Inferior parietal cortex (tissue), 1 donor: Measurements from ENCODE around the gene PANK4.

Experiments
- DNase-seq: peaks from one replicate; pipeline ENCODE4 v3.0.0-alpha.2; 2016; ENCODE audit errors: extremely low spot score

The PANK4 gene

DNA sequence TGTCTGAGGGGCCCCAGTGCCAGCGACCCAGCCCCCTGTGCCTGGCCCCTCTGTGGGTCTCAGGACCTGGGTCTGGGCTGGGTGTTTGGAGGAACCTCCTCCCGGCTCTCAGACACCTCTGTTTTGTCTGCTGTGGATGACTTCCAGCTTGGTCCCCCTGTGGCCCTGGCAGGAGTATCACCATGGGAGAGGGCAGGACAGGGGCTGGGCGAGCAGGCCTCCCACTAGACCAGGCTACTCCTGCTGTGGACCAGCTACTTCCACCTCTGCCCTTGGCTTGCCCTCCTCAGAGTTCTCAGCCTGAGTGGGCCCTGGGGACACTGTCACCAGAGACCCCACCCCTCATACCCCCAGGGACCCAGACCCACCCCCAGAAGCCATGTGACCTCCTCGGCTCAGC, 28.5 kb downstream of the PANK4 start:
- DNase-seq = no peak

DNA sequence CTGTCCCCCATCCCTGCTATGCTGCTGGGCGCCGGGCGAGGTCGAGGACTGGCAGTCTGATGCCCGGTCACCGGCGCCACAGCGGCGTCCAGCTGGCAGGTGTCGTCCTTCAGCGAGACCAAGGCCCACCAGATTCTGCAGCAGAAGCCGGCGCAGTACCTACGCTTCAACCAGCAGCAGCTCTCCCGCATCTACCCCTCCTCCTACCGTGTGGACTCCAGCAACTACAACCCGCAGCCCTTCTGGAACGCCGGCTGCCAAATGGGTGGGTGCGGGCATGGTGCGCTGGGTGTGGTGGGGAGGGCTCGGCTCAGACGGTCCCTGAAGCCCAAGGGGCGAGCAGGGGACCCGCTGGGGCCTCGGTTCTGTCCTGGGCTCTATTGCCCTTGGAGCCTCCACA, 29.6 kb downstream of the PANK4 start:
- no peak for DNase-seq

DNA sequence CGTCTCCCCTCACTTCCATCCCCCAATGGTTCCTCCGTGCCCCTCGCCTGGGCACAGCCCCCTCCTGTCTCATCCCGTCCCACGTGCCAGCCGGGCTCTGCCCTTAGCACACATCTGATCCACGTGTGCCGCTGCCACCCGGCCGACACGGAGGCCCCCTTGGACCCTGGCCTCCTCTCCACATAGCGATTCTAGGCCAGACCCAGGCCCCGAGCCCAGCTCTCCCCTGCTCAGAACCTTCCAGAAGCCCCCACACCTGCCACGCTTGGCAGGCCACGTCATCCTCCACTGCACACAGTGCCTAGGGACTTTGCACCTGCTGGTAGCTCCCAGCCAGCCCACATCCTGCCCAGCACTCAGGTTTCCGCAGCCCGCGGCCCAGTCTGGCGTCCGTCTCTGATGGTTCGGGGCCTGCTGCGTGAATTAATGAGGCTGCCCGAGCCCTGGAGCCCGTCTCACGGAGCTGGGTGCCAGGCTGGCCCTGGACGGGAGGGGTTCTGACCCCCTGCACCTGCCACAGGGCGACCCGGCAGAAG, 30.2 kb downstream of the PANK4 start:
- no peak for DNase-seq

DNA sequence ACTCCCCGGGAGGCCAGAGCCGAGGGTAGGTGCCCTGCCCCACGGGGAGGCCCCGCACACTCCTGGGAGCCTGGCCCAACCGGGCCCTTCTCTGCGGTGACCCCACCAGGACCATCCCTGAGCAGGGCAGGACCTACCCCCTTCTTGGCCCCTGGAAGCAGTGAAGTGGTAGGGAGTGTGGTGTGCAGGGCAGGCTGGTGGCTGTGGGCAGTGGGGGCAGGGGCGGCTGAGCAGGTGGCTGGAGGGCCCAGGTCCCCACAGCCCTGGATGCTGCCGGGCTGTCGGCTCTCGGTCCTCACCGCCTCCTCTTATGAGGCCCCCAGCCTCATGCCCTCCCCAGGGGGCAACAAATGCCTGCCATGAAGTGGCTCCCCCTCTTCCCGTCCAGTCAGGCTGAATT, 30.9 kb downstream of the PANK4 start:
- no peak for DNase-seq

DNA sequence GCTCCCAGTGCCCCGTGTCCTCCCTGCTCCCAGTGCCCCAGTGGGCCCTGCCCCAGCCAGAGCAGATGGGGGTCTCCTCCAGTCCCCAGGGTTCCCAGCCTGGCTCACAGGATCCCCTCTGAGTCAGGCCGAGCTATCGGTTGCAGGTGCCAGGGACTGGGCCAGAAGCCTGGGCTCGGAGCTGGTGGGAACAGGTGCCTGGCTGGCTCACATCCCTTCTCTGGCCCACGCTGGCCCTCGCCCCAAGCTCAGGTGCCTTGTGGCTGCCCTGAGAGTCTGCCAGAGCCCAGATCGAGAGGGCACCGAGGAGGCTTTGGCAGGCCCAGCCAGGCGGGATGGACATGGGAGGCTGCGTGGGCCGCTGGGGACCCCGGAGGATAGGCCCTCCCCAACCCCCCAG, 31.4 kb downstream of the PANK4 start:
- no peak for DNase-seq

DNA sequence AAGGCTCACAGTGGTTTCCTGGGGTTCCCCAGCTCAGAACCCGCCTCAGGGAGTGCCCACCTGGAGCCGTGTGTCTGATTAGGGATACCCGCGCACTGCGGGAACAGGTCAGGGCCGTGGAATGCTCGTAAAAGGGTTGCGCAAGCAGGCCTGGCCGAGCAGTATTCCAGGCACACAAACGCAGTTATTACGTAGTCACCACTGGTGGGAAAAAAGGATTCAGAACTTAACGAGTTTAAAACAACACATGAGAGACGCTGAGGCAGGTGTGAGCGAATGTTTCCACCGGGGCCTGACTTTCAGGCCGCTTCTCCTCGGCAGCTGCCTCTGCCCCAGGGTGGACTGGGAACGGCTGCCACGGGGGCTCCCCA, 32.1 kb downstream of the PANK4 start:
- DNase-seq = no peak

DNA sequence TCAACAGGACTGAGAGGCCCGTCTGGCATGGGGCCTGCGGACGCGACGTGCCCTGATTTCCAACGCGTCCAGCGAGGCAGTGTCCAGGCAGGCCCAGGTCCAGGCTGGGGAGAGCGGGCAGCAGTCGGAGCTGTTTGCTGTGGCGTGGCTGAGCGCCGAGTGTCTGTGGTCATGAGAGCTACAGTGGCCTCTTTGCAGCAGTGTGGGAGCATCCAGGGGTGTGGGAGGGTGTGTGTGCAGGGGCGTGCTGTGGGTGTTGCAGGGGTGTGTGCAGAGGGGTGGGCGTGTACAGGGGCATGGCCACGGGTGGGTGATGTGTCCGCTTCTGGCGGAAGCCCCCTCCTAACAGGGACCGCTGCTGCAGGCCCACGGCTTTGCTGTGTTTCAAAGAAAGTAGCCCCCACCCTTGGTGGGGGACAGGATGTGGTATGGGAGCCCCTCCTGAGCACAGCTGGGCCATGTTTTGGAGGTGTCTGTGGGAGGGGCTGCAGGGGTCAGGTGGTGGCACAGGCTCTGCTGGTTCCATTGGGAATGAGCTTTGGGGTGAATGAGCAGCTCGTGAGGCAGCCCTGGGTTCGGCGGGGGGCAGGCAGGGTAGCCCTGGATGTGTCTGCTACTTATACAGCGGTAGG, 32.6 kb downstream of the PANK4 start:
- peak; percentile 68 for DNase-seq

DNA sequence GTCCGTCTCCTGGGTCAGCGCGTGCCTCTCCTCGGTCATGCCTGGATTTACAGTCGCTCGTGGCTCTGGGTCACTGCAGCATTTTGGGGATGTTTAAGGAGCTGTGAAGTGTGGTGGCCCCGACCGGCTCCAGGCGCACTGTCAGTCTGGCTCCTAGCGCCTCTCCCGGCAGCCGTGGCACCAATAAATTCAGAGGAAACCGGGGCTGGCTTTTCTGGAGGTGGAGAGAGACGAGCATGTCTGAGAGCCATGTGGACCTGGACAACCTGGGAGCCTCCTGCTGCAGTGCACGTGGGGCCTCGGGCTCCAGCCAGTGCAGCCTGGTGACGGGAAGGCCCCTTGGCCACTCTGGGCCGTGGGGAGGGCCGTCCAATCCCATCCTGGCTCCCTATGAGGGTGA, 33.2 kb downstream of the PANK4 start:
- DNase-seq = no peak

DNA sequence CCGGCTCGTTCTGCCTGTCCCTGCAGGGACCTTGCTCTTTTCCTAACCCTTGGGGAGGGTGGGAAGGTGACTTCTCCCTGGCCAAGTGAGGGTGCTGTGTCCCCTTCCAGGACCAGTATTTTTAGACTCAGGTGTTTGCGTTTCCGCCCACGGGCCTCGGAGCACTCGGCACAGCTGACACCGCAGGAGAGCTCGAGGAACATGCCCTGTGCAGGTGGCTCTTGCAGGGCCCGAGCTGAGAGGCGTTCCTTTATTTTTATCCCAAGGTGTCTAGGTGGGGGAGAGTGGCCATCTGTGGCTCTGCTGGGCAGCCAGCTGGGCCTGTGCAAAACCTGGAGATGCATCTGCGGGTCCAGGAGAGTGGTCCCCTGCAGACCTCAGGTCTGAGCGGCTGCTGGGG, 34.3 kb downstream of the PANK4 start:
- no peak for DNase-seq

DNA sequence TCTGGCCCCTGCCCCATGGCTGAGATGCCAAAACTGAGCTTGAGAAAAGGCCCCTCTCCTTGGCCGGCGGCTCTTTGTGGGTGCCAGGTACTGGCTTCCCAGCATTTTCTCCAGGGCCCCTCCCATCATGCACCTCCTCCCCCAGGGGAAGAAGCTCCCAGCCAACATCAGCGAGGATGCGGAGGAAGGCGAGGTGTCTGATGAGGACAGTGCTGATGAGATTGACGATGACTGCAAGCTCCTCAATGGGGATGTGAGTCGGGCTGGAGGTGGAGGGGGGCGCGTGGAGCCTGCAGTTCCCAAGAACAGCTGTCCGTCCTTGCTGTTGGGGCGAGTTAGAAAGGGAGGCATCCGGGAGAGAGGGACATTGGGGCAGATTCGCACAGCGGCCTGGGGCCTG, 36.8 kb downstream of the PANK4 start:
- DNase-seq = no peak

DNA sequence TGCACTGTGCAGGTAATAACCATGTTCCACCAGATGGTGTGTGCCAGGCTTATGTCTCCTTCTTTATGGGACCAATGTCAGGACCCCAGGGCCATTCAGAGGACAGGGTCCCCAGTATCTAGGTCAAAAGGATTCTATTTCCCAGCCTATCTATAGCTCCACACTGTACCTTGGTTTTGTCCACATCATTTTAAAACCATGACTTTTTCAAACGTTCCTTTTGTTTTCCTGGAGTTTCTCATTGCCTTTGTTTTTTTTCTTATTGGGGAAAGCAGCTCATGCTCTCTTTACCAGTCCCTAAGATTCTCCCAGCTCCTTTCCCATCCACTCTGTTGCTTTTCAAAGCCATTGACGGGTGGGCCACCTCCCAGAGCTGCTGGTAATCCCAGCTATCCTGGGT, 37.7 kb downstream of the PANK4 start:
- DNase-seq = no peak

DNA sequence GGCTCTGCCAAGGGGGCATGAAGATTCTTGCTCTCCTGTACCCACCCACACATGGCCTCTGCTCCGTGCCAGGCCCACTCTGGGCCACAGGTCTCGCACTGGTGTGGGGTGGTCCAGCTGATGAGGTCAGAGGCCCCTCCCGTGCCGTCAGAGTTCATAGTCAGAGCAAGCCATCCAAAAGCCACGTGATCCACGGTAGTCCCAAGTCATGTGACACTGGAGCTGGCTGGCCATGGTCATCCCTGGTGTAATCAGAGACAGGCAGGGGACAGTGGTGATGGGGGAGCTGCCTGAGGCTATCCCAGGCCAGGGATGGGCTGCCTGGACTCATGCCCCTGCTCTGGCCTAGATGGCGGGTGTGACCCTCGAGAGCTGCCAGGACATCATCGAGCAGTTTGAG, 39.8 kb downstream of the PANK4 start:
- DNase-seq = no peak

DNA sequence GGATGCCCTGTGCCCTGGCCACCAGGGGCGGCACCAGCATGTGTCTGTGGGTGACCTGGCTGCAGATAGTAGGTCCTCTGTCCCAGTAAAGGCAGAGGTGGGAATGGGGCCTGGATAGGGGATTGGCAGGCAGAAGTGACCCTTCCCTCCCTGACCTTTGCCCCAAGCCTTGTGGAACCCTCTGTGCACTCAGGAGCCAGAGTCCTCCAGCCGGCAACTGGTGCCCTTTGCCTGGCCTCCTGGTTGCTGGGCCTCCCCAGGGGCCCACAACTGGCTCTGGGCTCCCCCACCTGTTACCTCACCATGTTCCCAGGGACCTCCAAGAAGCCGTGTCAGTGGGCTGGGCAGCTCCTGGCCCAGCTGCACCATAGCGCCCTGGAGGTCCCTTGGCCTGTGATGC, 40.4 kb downstream of the PANK4 start:
- DNase-seq = no peak

DNA sequence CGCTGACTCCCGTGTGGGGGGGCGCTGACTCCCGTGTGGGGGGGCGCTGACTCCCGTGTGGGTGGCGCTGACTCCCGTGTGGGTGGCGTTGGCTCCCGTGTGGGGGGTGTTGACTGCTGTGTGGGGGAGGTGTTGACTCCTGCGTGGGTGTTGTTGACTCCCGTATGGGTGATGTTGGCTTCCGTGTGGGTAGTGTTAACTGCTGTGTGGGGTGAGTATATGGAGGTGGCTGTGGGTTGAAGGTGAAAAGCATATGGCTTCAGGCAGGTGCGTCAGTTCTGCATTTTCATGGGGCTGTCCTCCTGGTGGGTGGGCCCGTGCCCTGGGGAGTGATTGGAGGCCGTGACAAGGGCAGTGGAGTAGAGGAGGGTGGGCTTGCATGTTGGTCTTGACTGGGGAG, 42.4 kb downstream of the PANK4 start:
- DNase-seq = no peak

DNA sequence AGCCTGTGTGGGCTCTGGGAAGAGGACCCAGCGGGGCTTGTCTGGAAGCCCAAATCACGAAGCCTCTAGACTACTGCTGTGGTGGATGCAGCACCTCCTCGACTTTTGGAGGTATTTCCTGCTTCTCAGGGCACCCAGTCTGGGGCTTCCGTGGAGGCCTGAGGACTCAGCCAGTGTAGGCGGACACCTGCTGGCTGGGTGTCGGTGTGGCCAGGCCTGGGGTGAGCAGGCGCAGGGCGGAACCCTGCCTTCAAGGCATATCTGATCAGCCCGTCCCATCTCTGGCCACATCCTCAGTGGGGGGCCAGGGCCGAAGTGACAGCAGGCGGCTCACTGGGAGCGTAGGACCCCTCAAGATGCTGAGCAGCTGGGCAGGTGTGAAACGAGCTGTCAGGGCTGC, 43.4 kb downstream of the PANK4 start:
- DNase-seq = no peak

DNA sequence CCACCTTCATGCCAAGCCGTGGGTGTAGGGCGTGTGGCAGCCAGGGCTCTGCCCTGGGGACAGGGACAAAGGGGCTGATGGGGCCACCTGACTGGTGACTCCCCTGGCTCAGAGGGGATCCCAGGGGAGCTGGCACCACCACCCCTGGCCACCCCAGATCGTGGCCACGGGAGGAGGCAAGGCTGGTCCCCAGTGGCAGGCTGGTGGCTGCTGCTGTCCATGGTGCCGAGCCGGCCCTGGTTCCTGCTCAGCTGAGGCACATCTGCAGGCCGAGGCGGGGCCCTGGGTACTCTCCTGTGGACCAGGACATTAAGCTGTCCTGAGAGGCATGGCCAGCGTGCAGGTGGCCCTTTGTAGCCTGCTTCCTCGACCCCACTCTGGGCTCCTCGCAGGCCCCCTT, 43.8 kb downstream of the PANK4 start:
- DNase-seq = no peak

DNA sequence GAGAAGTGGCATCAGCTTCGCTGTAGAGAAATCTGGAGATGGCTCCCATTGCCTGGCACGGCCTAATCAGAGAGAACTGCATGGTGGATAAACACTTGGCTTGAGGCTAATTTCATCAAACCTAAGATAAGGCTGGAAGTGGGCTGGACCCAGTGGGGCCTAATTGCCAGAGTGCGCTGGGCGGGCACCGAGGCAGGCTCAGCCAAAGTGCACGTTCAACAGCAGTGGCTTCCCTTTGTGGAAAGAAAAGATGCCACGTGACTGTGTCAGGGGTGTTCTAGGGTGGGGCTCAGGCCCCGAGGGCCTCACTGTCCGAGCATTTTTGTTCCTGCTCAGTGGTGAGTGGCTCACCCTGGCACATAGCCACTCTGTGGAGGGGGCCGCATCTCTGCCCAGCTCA, 44.5 kb downstream of the PANK4 start:
- DNase-seq = no peak

DNA sequence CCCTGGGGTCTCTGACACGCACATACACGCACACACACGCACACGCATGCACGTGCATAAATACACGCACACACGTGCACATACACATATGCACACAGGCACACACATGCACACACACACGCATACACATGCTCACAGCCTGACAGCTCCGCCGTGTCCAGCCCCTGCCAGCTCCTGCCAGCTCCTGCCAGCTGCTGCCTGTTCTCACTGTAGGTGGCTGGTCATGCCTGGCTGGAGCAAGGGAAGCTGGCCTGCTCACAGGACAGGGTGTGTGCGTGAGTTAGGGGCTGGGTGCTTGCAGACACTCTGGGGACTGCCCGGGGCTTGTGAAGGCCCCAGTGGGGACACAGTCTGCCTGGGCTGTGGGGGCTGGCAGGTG, 45.4 kb downstream of the PANK4 start:
- DNase-seq = no peak

DNA sequence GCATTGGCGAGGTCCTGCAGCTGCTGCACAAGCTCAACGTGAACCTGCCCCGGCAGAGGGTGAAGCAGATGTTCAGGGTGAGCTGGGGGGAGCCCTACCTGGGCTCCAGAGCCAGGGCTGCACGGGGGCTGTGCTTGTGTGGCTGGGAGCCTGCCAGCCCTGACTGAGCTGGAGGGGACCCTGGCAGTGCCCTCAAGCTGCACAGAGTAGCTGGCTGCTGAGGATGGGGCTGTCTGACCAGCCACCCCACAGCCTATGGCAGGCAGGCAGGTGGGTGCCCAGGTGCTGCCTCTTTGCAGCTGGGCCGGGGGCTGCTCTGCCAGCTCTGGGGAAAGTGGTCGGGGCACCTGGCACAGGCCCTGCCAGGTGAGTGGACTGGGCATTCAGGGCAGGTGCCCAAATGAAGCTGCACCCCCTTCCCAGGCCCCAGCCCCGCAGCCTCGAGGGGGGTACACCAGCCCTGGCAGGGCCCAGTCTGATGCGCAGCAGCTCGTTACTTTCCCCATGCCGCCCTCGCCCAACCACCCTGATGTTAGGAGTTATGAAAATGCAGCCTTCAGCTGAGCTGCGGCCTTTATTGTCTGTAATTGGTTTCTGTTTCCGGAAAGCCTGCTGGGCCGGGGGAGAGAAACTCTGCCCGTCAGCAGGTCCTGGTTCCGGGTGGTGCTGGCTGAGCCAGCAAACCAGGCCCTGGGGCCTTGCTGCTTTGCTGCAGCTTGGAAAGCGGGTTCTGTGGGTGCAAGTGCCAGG, 46.0 kb downstream of the PANK4 start:
- no peak for DNase-seq

DNA sequence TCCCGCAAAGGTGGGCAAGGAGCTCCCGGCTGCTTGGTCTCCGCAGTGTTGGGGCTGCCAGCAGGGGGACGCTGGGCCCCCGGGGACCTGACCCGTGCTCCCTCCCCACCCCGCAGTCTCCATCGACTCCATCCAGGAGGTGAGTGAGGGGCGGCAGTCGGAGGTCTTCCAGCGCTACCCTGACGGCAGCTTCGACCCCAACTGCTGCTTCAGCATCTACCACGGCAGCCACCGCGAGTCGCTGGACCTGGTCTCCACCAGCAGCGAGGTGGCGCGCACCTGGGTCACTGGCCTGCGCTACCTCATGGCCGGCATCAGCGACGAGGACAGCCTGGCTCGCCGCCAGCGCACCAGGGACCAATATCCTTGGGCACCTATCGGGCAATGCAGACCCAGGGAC, 46.8 kb downstream of the PANK4 start:
- DNase-seq = no peak

DNA sequence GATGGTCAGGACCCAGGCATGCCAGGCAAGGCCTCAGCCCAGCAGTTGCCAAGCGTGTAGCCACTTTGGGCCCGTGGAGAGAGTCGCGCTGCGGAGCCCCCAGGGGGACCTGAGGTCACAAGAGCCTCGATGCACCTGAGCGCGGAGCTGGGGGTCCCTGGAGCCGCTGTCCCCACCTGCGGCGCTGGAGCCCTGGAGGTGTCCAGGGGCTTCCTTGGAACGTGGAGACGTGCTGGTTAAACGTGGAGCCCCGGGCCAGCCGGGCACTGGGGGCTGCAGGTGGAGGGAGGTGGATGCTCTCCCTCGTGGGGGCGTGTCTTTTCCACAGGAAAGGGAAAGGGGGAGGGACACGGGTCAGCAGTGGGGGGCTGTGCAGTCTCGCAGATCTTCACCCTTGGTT, 47.2 kb downstream of the PANK4 start:
- DNase-seq = no peak

DNA sequence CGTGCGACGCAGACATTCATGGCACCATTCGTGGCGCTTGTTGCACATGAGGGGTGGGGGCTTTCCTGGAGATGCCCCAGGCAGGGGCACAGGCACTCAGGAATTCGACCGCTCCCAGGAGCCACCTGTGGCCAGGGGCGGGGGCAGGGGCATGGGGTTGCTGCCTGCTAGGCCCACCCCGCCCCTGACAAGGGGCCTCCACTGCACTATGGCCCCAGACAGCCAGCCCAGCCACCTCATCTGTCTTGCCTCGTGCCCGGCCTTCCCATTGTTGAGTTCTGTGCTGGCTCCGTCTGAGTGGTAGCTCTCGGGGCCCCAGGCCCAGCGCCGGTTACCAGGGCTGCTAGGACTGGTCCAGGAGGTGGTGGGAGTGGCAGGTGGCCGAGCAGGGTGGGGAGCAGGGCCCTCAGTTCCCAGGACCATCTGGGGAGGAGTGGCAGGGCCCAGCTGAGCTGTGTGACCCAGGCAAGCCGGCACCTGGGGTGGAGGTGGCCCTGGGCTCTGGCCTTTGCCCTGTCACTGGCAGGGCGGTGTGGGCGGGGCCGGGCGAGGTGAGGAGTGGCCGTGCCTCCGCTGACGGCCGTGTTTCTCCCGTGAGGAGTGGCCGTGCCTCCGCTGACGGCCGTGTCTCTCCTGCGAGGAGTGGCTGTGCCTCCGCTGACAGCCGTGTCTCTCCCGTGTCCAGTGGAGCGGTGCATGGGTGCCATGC, 48.5 kb downstream of the PANK4 start:
- DNase-seq = no peak

DNA sequence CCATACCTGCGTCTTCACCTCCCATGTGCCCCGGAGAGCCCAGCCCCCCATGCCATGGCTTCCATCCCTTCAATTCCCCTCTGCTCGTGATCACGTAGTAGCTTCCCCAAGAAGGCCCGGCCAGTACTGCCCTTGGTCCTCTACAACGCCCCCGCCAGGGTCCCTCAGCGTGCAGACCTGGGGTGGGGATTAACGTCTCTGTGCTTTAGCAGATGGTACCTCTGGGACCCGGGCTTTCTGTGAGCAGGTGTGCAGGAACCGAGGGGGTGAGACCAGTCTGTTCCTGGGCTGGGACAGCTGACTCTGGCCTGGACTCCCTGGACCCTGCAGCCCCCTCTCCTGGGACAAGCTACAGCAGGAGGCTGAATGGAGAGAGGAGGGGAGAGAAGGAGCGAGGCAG, 49.1 kb downstream of the PANK4 start:
- DNase-seq = no peak
